BE2C (cell line): ENCODE data around the gene SEMA7A.

Experiments
- DNase-seq: peaks from one replicate; pipeline ENCODE4 v3.0.0-alpha.2; 2020
- H3K27me3 ChIP-seq: fragments of 250-450 bp; sonication (Bioruptor Pico); 2 replicates; pipeline ENCODE4 v1.5.1; 2020; ENCODE audit warnings: mild to moderate bottlenecking
- H3K36me3 ChIP-seq: fragments of 250-450 bp; sonication (Bioruptor Pico); 2 replicates; pipeline ENCODE4 v1.5.1; 2020; ENCODE audit warnings: mild to moderate bottlenecking
- H3K4me1 ChIP-seq: fragments of 250-450 bp; sonication (Bioruptor Pico); 2 replicates; pipeline ENCODE4 v1.5.1; 2020
- H3K4me3 ChIP-seq: 2 replicates; pipeline ENCODE4 v1.5.1; 2011; ENCODE audit warnings: low read depth, low read length
- H3K9me3 ChIP-seq: fragments of 250-450 bp; sonication (Bioruptor Pico); 2 replicates; pipeline ENCODE4 v1.5.1; 2020
- CTCF ChIP-seq: IDR thresholded peaks from 2 replicates; pipeline ENCODE4 v1.5.1; 2012; ENCODE audit warnings: mild to moderate bottlenecking, low read depth, low read length

Gene SEMA7A

GRCh38 chr15:74411686-74412085, 22.1 kb downstream of the SEMA7A start:
- no peak for TF ChIP-seq CTCF
- H3K4me3 ChIP-seq = no peak overlapping the region
- H3K4me1 ChIP-seq = peaks cover 5% of the 10 kb centered on the region
- H3K36me3 ChIP-seq = no peaks in the 10 kb centered on the region
- H3K9me3 ChIP-seq = no peaks in the 10 kb centered on the region
- no peak for DNase-seq
- no peaks in the 10 kb centered on the region for H3K27me3 ChIP-seq

- Histone ChIP-seq H3K4me3 (no peak overlapping the region), H3K36me3 (no peaks in the 10 kb centered on the region), H3K9me3 (no peaks in the 10 kb centered on the region), H3K4me1 (no peaks in the 10 kb centered on the region), H3K27me3 (no peaks in the 10 kb centered on the region)
- DNase-seq = no peak
- no peak for TF ChIP-seq CTCF
Measured at GRCh38 chr15:74410502-74410901, 23.3 kb downstream of the SEMA7A start.

- H3K4me3 ChIP-seq = no peak overlapping the region
- H3K4me1 ChIP-seq = no peaks in the 10 kb centered on the region
- H3K36me3 ChIP-seq = no peaks in the 10 kb centered on the region
- DNase-seq = no peak
- H3K9me3 ChIP-seq = no peaks in the 10 kb centered on the region
- TF ChIP-seq CTCF = no peak
- no peaks in the 10 kb centered on the region for H3K27me3 ChIP-seq
Measured at GRCh38 chr15:74409225-74409624, 24.5 kb downstream of the SEMA7A start.

- no peaks in the 10 kb centered on the region for H3K4me1 ChIP-seq
- no peaks in the 10 kb centered on the region for H3K9me3 ChIP-seq
- no peak for DNase-seq
- H3K4me3 ChIP-seq = no peak overlapping the region
- H3K27me3 ChIP-seq = no peaks in the 10 kb centered on the region
- H3K36me3 ChIP-seq = no peaks in the 10 kb centered on the region
- TF ChIP-seq CTCF = no peak
Measured at GRCh38 chr15:74408815-74409214, 24.9 kb downstream of the SEMA7A start.

- Histone ChIP-seq H3K27me3 (no peaks in the 10 kb centered on the region), H3K36me3 (no peaks in the 10 kb centered on the region), H3K9me3 (no peaks in the 10 kb centered on the region), H3K4me3 (no peak overlapping the region), H3K4me1 (no peaks in the 10 kb centered on the region)
- DNase-seq = no peak
- no peak for TF ChIP-seq CTCF
Measured at GRCh38 chr15:74408385-74408784, 25.4 kb downstream of the SEMA7A start.

- H3K4me3 ChIP-seq = no peak overlapping the region
- no peaks in the 10 kb centered on the region for H3K9me3 ChIP-seq
- no peaks in the 10 kb centered on the region for H3K4me1 ChIP-seq
- no peaks in the 10 kb centered on the region for H3K36me3 ChIP-seq
- no peak for TF ChIP-seq CTCF
- peak; percentile 39 for DNase-seq
- H3K27me3 ChIP-seq = no peaks in the 10 kb centered on the region
Measured at GRCh38 chr15:74406992-74407705, 26.6 kb downstream of the SEMA7A start.
